DMS153 (cell line): ENCODE measurements around the gene AGPAT4.

Experiments used
- DNase-seq: peaks from one replicate; lab custom pipeline; 2025; lab: John Stamatoyannopoulos, UW

Gene AGPAT4

GRCh38 chr6:161281092-161281491 is 7.2 kb upstream of the AGPAT4 start:
- no peak for DNase-seq

GRCh38 chr6:161279677-161280415 is 6.0 kb upstream of the AGPAT4 start:
- DNase-seq = no peak

GRCh38 chr6:161276605-161277155 is 2.8 kb upstream of the AGPAT4 start:
- DNase-seq = no peak

GRCh38 chr6:161274898-161275297 is 1.0 kb upstream of the AGPAT4 start:
- DNase-seq = no peak

GRCh38 chr6:161274488-161274858 is 612 bp upstream of the AGPAT4 start:
- DNase-seq = no peak

GRCh38 chr6:161273274-161273751 is 548 bp downstream of the AGPAT4 start:
- no peak for DNase-seq

GRCh38 chr6:161272635-161273273 is 1.1 kb downstream of the AGPAT4 start:
- no peak for DNase-seq

- no peak for DNase-seq
These were observed 2.4 kb downstream of the AGPAT4 start for GRCh38 chr6:161271343-161272030.

GRCh38 chr6:161270116-161270515 is 3.7 kb downstream of the AGPAT4 start:
- DNase-seq = no peak

GRCh38 chr6:161269310-161269709 is 4.6 kb downstream of the AGPAT4 start:
- DNase-seq = no peak

GRCh38 chr6:161268531-161269210 is 5.2 kb downstream of the AGPAT4 start:
- no peak for DNase-seq

GRCh38 chr6:161266513-161267230 is 7.2 kb downstream of the AGPAT4 start:
- no peak for DNase-seq

GRCh38 chr6:161265975-161266374 is 7.9 kb downstream of the AGPAT4 start:
- DNase-seq = no peak

- no peak for DNase-seq
These were observed 8.3 kb downstream of the AGPAT4 start for GRCh38 chr6:161265554-161265953.

GRCh38 chr6:161264181-161264580 is 9.7 kb downstream of the AGPAT4 start:
- no peak for DNase-seq

GRCh38 chr6:161261816-161262215 is 12.0 kb downstream of the AGPAT4 start:
- no peak for DNase-seq

GRCh38 chr6:161261325-161261724 is 12.5 kb downstream of the AGPAT4 start:
- DNase-seq = no peak

- no peak for DNase-seq
These were observed 14.6 kb downstream of the AGPAT4 start for GRCh38 chr6:161259302-161259701.

- DNase-seq = no peak
These were observed 15.9 kb downstream of the AGPAT4 start for GRCh38 chr6:161257793-161258457.

- DNase-seq = no peak
These were observed 17.5 kb downstream of the AGPAT4 start for GRCh38 chr6:161256407-161256806.

- DNase-seq = no peak
These were observed 18.3 kb downstream of the AGPAT4 start for GRCh38 chr6:161255518-161255917.
